Measurements from ENCODE around the gene TM4SF20. TPM values are rescaled to one million over a fixed set of nuclear protein-coding genes. Genes with fewer than 3 reads are reported as not detected.
"Not testable (repeated sequence)": the region's sequence is repeated elsewhere in the genome, so short reads cannot be mapped to it uniquely, and the experiment has no call there.

The TM4SF20 gene
- total RNA-seq, 1 experiment from 2014 or later, result not detected

- Histone ChIP-seq H3K9me3 (replicated peaks) (no peaks in the 10 kb centered on the region), H3K27me3 (replicated peaks) (no peaks in the 10 kb centered on the region), H3K27ac (no peak overlapping the region), H3K4me1 (replicated peaks) (peaks cover 31% of the 10 kb centered on the region), H3K4me3 (no peak overlapping the region), H3K36me3 (no peaks in the 10 kb centered on the region)
- no peak for DNase-seq (ENCODE audit: low read depth in 1 of 2, low spot score in 2 of 2)
Observed at GRCh38 chr2:227368574-227368973, 10.5 kb downstream of the TM4SF20 start.

GRCh38 chr2:227367427-227367795 lies 11.7 kb downstream of the TM4SF20 start:
- no peaks in the 10 kb centered on the region for H3K9me3 ChIP-seq (replicated peaks)
- peaks cover 31% of the 10 kb centered on the region for H3K4me1 ChIP-seq (replicated peaks)
- no peak overlapping the region for H3K27ac ChIP-seq
- H3K4me3 ChIP-seq, result no peak overlapping the region
- H3K36me3 ChIP-seq, result no peaks in the 10 kb centered on the region
- H3K27me3 ChIP-seq (replicated peaks), result no peaks in the 10 kb centered on the region
- DNase-seq (ENCODE audit: low read depth in 1 of 2, low spot score in 2 of 2), result no peak

DNA sequence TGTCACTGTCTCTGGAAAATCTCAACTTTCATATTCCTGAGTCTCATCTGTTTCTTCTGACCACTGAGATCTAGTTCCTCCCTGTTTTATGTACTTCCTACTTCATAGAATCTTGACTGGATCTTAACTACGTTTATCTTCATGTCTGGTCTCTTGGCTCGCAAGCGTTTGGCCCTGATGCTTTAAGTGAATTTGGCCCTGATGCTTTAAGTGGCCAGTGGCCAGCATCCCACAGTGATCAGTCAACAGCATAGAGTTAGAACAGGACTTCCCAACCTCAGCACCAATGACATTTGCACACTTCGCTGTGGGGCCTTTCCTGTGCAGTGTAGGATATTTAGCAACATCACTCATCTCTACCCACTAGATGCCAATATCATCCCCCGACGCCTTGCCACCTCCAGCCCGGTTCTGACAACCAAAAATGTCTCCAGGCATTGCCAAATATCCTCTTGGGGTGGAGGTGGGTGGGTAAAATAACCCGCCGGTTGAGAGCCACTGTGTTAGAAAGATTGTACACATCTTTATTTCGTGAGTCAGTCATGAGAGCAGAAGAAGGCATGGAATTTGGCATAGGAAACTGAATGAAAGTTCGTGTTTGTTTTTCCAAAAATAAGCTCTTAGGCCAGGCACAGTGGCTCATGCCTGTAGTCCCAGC lies 12.2 kb downstream of the TM4SF20 start:
- H3K4me1 ChIP-seq (replicated peaks), result peaks cover 31% of the 10 kb centered on the region

DNA sequence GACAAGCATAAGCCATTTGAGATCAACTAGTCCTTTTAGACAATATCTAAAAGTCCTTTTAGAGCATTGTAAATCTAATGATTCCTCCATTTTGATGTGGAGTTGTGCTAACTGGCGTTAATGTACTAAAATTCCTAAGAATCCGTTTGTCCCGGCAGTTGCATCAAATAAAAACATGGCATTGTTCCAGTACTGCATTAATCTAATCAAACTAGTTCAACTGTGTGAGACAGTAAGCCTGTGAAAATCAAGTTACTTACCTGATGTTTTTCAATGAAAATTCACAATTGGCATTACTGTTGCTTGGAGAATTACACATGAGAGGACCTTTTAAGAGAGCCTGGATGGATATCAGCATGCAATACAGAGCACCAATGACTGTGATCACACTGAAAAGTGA lies 13.3 kb downstream of the TM4SF20 start:
- Histone ChIP-seq H3K27me3 (replicated peaks) (no peaks in the 10 kb centered on the region), H3K4me3 (no peak overlapping the region), H3K4me1 (replicated peaks) (peaks cover 20% of the 10 kb centered on the region), H3K9me3 (replicated peaks) (no peaks in the 10 kb centered on the region), H3K36me3 (0 out of 2 replicates have a peak, but pooled peaks cover under 1% of the 10 kb centered on the region), H3K27ac (no peak overlapping the region)
- no peak for DNase-seq (ENCODE audit: low read depth in 1 of 2, low spot score in 2 of 2)

More for the DNA sequence above, 12.2 kb downstream of the TM4SF20 start:
- DNase-seq (ENCODE audit: low read depth in 1 of 2, low spot score in 2 of 2), result peak in 1 of 2 experiments; percentile 28
- no peaks in the 10 kb centered on the region for H3K27me3 ChIP-seq (replicated peaks)
- no peaks in the 10 kb centered on the region for H3K36me3 ChIP-seq
- no peaks in the 10 kb centered on the region for H3K9me3 ChIP-seq (replicated peaks)
- no peak overlapping the region for H3K27ac ChIP-seq
- H3K4me3 ChIP-seq, result no peak overlapping the region

GRCh38 chr2:227364585-227365263 lies 14.4 kb downstream of the TM4SF20 start:
- not testable (repeated sequence) for H3K27ac ChIP-seq; H3K4me1 ChIP-seq (replicated peaks); H3K9me3 ChIP-seq (replicated peaks); H3K4me3 ChIP-seq; H3K36me3 ChIP-seq; H3K27me3 ChIP-seq (replicated peaks); DNase-seq (ENCODE audit: low read depth in 1 of 2, low spot score in 2 of 2)

DNA sequence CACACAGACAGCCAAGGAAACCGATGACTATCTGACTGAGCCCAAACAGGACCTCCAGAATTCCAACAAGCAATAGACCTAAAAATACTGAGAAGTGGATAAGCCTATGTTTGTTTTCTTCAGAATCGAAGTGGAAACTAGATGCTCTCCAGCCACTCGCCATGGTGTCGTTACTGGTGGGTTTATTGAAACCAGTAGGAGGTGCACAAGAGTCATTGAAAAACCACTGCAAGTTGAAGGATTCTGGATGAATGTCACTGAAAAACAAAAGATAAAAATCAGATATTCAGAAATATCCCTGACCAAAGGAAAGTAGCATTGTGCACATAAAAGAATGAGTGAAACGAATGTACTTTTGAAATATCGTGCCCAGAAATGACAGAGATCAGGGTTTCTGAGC lies 15.3 kb downstream of the TM4SF20 start:
- H3K4me1 ChIP-seq (replicated peaks), result peaks cover 5% of the 10 kb centered on the region
- H3K36me3 ChIP-seq, result peaks cover 3% of the 10 kb centered on the region; the same call in 1 of the 2 replicates
- no peaks in the 10 kb centered on the region for H3K9me3 ChIP-seq (replicated peaks)
- H3K27me3 ChIP-seq (replicated peaks), result no peaks in the 10 kb centered on the region
- no peak for DNase-seq (ENCODE audit: low read depth in 1 of 2, low spot score in 2 of 2)
- H3K4me3 ChIP-seq, result no peak overlapping the region
- no peak overlapping the region for H3K27ac ChIP-seq

DNA sequence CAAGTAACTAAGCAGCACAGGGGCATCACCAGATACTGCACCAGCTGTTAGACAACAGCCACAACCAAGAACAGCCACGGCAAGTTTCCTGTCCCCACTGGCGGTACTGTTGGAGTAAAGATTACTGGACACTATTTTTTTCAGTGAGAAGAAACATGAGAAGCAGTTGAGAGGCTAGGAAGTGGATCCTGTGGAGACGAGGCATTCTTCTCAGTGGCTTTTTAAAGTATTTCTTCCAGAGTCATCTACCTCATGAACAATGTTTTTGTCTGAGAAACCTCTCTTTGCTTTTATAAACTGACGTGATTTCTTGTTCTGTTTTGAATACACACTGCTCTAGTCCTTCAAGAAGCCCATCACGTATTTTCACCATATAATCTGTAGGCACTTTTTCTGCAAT lies 18.8 kb downstream of the TM4SF20 start:
- no peaks in the 10 kb centered on the region for H3K27me3 ChIP-seq (replicated peaks)
- H3K4me1 ChIP-seq (replicated peaks), result no peaks in the 10 kb centered on the region
- H3K27ac ChIP-seq, result no peak overlapping the region
- H3K9me3 ChIP-seq (replicated peaks), result no peaks in the 10 kb centered on the region
- no peak for DNase-seq (ENCODE audit: low read depth in 1 of 2, low spot score in 2 of 2)
- no peak overlapping the region for H3K4me3 ChIP-seq
- H3K36me3 ChIP-seq, result peaks cover 29% of the 10 kb centered on the region

DNA sequence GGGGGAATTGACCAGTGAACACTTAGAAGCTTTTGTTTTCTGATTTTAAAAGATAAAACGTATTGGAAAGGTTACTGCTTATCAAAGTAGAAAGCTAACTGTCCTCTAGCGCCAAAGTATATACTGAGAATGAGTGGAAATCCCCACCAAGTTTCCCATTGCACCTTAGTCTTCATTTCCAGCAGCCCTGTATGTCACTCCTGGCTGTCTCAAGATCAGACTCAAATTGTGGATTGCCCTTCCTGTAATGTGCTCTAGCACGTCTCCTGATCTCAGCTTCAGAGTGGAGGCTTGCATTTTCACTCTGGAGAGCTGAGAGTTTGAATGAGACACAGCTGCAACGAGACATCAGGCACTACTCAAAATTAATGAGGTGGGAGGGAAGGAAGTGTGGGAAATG lies 27.5 kb downstream of the TM4SF20 start:
- no peak overlapping the region for H3K4me3 ChIP-seq
- peaks cover 15% of the 10 kb centered on the region for H3K36me3 ChIP-seq
- no peak for DNase-seq (ENCODE audit: low read depth in 1 of 2, low spot score in 2 of 2)
- peaks cover 7% of the 10 kb centered on the region for H3K4me1 ChIP-seq (replicated peaks)
- H3K27me3 ChIP-seq (replicated peaks), result no peaks in the 10 kb centered on the region
- no peak overlapping the region for H3K27ac ChIP-seq
- H3K9me3 ChIP-seq (replicated peaks), result no peaks in the 10 kb centered on the region

- Histone ChIP-seq H3K27ac (no peak overlapping the region), H3K36me3 (peaks cover 4% of the 10 kb centered on the region; the same call in 1 of the 2 replicates), H3K9me3 (replicated peaks) (no peaks in the 10 kb centered on the region), H3K27me3 (replicated peaks) (no peaks in the 10 kb centered on the region), H3K4me1 (replicated peaks) (peaks cover 20% of the 10 kb centered on the region), H3K4me3 (no peak overlapping the region)
- no peak for DNase-seq (ENCODE audit: low read depth in 1 of 2, low spot score in 2 of 2)
Observed at GRCh38 chr2:227349989-227350612, 29.0 kb downstream of the TM4SF20 start.

GRCh38 chr2:227348324-227348723 lies 30.8 kb downstream of the TM4SF20 start:
- H3K4me1 ChIP-seq (replicated peaks), result peaks cover 25% of the 10 kb centered on the region
- no peak for DNase-seq (ENCODE audit: low read depth in 1 of 2, low spot score in 2 of 2)
- no peaks in the 10 kb centered on the region for H3K27me3 ChIP-seq (replicated peaks)
- H3K9me3 ChIP-seq (replicated peaks), result no peaks in the 10 kb centered on the region
- H3K36me3 ChIP-seq, result peaks cover 4% of the 10 kb centered on the region; the same call in 1 of the 2 replicates
- H3K27ac ChIP-seq, result no peak overlapping the region
- H3K4me3 ChIP-seq, result no peak overlapping the region

- H3K4me1 ChIP-seq (replicated peaks), result peaks cover 25% of the 10 kb centered on the region
- H3K27me3 ChIP-seq (replicated peaks), result no peaks in the 10 kb centered on the region
- H3K27ac ChIP-seq, result no peak overlapping the region
- H3K9me3 ChIP-seq (replicated peaks), result no peaks in the 10 kb centered on the region
- no peak overlapping the region for H3K4me3 ChIP-seq
- DNase-seq (ENCODE audit: low read depth in 1 of 2, low spot score in 2 of 2), result no peak
- peaks cover 7% of the 10 kb centered on the region; the same call in 1 of the 2 replicates for H3K36me3 ChIP-seq
Observed at GRCh38 chr2:227347117-227347516, 32.0 kb downstream of the TM4SF20 start.

DNA sequence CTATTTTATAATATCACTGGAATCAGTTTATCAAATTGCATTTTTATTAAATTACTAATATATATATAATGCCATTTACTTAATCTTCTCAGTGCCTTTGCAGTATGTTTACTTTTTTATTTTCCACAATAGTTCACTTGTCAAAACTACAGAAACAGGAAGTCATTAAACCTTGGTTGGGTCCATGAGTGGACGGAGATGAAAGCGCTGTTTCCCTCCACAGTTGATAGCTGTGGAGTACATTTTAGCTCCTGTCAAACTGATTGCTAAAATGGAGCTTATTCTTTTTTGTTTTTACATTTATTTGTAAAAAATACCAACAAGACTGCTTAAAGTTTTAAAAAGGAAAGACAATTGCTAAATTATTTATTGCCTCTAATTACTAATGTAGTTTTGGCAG lies 34.9 kb downstream of the TM4SF20 start:
- no peaks in the 10 kb centered on the region for H3K27me3 ChIP-seq (replicated peaks)
- no peak for DNase-seq (ENCODE audit: low read depth in 1 of 2, low spot score in 2 of 2)
- H3K27ac ChIP-seq, result no peak overlapping the region
- H3K36me3 ChIP-seq, result peaks cover 7% of the 10 kb centered on the region; the same call in 1 of the 2 replicates
- no peak overlapping the region for H3K4me3 ChIP-seq
- no peaks in the 10 kb centered on the region for H3K9me3 ChIP-seq (replicated peaks)
- peaks cover 25% of the 10 kb centered on the region for H3K4me1 ChIP-seq (replicated peaks)

- Histone ChIP-seq H3K4me1 (replicated peaks) (peaks cover 17% of the 10 kb centered on the region), H3K9me3 (replicated peaks) (no peaks in the 10 kb centered on the region), H3K36me3 (peaks cover 12% of the 10 kb centered on the region), H3K27me3 (replicated peaks) (no peaks in the 10 kb centered on the region), H3K4me3 (no peak overlapping the region), H3K27ac (no peak overlapping the region)
- DNase-seq (ENCODE audit: low read depth in 1 of 2, low spot score in 2 of 2), result no peak
Observed at GRCh38 chr2:227341553-227341952, 37.6 kb downstream of the TM4SF20 start.

DNA sequence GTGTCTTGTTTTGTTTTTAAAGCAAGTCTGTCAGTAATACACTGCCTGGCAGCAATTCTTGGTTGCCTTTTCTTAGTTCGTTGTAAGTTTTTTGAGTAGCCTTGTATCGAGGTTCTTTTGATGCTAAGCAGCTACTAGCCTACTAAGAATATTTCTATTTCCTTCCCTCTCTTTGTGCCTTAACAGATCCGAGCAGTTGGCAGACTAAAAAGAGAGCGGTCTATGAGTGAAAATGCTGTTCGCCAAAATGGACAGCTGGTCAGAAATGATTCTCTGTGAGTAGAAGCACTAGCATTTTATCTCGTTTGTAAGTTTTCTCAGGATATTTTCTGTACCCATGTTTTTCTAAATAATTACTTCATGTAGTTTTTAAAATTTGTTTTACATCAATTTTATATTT lies 39.0 kb downstream of the TM4SF20 start:
- no peak for DNase-seq (ENCODE audit: low read depth in 1 of 2, low spot score in 2 of 2)
- Histone ChIP-seq H3K36me3 (peaks cover 27% of the 10 kb centered on the region), H3K27ac (no peak overlapping the region), H3K27me3 (replicated peaks) (no peaks in the 10 kb centered on the region), H3K4me1 (replicated peaks) (peaks cover 5% of the 10 kb centered on the region), H3K4me3 (no peak overlapping the region), H3K9me3 (replicated peaks) (no peaks in the 10 kb centered on the region)
